GM15510 (cell line): Measurements from ENCODE around the gene PPP1R18.
A peak's percentile ranks its signal among the peaks of the same experiment; 100 is the strongest.

Experiments used
- POLR2A ChIP-seq: IDR thresholded peaks from 3 replicates; pipeline ENCODE4 v1.6.1; 2011; ENCODE audit warnings: borderline replicate concordance; ENCODE audit not compliant: insufficient read length; ENCODE audit errors: extremely low read depth

The PPP1R18 gene

DNA sequence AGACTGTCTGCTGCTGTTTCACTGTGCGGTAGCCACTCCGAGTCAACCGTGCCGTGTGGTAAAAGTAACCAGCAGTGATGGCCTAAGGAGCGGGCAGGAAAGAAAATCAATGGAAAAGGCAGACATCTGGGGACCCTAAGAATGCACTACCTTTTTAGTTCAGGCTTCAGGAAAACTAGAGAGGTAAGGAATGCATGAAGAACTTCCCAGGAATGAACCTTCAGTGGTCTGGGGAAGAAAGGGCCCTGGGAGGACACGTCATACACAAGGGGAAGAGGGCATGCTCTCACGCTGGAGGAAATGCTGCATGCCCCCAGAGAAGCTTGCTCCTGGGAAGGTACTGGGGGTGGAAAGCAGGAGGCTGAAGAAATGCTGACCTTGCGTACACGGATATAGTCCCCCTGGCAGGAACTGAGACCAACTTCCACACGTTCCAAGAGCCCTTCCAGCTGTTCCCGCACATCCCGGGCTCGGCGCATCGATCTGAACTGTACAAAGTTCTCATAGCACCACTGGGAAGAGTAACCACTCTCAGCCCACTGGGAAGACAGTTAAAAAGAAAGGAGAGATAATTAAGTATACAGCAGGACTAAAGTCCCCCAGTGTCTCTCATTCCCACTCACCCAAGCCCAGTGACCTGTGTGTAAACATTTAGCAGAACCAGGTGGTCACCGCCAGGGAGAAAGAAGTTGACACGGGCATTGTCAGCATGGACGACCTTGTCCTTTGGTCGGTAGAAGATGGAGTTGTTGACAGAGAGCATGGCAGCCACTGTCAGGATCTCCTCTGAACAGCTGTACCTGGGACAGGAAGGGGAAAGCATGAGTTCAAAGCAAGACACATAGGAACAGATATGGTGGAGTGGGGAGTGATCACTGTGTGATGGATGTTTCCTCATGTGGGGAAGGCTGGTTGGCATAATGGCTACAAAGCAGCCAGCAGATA lies 31.4 kb downstream of the PPP1R18 start:
- TF ChIP-seq POLR2A = no peak

DNA sequence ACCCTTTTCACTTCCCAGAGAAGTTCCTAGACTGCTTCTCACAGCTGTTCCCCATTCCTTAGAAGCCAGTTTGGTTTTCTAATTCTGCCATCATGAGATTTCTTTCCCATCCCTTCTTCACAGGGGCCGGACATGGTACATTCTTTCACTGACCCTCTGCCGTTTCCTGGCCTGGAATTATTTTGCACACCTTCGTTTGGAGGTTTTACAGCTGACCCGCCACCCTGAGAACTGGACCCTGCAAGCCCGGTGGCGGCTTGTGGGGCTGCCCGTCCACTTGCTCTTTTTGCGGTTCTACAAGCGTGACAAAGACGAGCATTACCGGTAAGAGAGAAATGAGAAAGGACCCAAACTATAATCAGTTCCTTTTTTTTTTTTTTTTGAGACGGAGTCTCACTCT lies 35.3 kb downstream of the PPP1R18 start:
- no peak for TF ChIP-seq POLR2A

DNA sequence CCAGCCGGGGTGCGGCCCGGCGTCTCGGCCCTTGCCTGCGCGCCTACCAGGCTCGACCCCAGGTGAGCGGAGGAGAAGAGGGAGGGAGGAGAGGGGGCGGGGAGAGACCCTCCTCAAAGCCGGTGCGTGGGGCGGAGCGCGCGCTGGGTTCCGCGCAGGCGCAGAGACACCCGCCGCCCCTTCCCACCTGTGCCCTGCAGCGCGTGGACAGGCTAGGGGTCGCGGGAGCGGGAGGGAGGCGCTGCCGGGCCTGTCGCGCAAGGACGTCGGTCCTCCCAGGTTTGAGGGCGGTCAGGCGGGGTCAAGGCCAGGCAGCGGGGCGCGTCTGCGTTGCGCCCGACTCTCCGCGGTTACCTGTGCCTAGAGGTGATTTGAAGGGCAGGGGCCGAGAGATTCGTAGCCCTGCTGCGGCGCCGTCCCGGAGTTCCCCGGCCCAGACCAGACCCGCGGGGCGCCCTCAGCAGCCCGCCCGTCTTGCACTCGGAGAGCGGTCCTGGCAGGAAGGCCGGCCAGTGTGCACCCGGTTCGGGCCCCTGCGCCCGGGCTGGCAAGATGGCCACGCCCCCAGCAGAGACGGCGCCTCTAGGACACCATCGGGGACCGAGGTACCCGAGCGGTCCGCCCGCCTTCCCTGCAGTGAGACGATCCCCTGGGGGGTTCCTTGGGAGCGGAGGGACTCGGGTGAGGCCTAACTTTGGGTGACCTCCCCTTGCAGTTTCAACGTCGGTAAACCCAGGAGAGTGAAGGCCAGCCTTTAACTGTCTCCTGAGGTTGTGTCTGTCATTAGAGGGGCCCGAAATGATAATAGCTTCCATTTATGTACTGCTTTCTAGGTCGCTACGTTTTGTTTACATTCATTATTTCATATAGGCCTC lies 39.0 kb downstream of the PPP1R18 start:
- peak; percentile 41 for TF ChIP-seq POLR2A

DNA sequence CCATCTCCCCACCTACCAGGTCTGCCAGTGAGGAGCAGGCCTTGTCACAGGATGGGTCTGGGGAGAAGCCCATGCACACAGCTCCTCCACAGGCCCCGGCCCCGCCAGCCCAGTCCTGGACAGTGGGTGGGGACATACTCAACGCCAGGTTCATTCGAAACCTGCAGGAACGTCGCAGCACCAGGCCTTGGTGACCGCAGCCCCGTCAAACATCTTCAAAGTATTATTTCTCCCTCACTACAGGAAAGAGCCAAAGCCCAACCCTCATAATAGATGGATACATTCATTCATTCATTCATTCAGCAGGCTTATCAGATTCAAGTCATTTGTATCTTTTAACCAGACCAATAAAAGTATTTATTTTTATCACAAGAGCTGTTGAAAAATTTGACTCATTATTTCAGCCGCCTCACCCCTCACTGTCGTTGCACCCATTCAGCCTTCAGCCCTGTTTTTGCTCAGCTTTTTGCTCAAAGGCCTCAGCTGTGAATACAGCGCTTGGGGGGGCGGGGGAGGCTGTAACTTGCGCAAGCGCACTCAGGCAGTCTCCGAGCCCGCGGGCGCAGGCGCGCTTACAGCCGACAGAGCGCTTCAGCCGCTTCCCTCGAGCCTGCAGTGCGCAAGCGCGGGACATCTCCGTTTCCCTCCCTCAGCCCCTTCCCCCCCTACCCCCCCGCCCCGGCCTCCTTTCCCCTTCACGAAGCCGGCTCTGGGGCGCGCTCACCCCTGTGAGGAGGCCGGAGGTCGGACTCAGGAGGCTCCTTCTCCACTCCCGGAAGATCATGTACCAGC lies 39.8 kb downstream of the PPP1R18 start, which contains the start of gene C6orf136:
Gene C6orf136, plus strand, starts transcription at position 684 of the 792 bp plus-strand sequence. Its CDS starts 99 bp downstream, at position 783.
- TF ChIP-seq POLR2A = peak; percentile 33

DNA sequence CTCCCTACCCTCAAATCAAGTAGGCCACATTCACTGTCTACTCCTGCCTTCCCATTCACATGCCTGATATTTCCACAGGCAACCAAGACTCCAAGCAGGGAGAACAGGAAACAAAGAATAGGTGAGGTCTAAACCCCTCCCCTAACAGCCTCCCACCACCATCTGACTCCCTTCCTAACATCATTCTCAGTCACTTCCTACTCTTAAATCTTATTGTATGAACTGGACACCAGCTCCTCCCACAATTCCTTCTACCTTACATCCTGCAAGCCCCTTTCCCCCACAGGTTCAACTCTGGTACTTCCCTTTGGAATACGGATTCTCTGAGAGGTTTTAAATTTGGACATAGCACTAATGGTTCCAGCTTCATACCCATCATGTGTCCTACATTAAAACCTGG lies 40.5 kb downstream of the PPP1R18 start:
- TF ChIP-seq POLR2A = no peak

DNA sequence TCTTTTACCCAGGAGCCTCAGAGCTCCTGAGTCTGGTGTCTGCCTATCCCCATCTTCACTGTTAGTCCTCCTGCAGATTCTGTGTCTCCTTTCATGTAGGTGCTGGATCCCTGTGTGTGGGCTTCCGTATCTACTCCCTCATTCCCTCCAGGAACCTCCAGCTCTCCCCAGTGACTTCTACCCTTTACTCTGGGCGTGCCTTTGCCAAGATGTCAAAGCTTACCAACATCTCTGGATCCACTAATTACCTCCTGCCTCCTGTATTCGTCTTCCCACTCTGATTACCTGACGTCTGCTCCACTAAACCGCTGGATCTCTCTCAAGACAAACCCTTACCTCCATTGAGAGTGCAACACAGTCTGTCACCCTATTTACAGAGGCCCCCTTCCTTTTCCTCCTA lies 41.7 kb downstream of the PPP1R18 start:
- no peak for TF ChIP-seq POLR2A

DNA sequence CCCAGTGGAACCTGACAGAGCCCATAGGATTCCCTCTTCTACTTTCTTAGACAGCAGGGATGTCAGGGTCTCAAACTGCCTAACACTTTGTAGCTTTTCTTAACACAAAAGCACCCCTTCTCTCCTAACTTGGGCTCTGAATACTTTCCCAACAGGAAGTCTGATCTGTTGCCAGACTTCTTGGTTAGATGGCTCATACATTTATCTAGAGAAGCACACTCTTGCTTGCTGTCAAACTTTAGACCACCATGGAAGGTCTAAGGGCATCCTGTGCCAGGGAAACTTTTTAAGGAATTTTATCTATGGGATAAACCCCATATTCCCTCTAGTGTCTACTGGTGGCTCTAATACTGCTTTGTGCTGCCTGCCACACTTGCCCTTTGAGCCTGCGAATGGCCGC lies 42.8 kb downstream of the PPP1R18 start:
- no peak for TF ChIP-seq POLR2A

DNA sequence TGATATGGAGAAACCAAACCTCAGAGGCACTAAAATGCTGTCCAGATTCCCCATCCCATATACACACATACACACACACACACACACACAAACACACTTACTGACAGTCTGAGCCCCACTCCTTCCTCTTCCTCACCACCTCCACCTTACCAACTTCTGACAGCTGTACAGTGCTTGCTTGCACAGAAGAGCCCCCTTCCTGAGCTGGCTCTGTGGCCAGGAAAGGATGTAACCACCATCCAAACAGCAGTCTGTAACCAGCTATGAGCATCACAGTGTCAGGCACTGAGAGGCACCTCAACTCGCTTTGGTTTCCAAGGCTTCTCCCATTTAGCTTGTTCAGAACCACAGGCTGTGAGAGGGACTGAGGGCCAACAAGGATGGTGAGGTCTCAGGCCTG lies 45.4 kb downstream of the PPP1R18 start:
- TF ChIP-seq POLR2A = no peak

DNA sequence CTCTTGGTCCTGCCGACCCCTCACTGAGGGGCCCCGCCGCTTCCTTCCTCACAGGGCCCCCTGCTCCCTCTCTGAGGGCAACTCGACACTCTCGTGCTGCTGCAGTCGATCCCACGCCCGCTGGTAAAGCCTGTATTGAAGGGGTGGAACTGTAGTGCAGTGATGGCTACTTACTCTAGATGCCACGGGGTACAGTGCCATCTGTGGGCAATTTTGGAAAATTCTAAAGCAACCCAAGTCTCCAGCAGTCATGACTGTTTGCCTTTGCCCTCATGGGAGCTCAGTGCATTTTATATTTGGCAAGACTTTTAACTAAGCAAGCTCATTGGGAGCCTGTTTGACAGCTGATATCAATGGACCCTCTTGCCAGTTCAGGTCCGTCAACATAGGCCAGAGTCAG lies 46.0 kb downstream of the PPP1R18 start:
- no peak for TF ChIP-seq POLR2A

DNA sequence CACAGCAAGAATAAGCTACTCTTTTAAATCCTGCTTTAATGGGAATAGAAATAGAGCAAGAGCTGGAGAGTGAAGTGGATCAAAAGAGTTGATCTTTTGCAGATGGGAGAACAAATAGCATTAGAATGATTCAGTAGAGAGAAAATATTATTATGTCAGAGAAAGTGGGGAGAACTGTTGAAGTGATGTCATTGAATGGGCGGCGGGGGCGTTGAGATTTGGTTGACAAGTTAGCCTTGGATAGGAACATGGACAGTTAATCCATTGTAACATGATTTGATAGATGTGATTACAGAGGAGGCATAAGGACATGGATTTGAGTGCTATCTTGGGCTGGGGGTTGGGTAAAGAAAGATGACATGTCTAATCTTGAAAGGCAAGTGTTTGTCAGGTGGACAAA lies 50.6 kb downstream of the PPP1R18 start:
- no peak for TF ChIP-seq POLR2A

DNA sequence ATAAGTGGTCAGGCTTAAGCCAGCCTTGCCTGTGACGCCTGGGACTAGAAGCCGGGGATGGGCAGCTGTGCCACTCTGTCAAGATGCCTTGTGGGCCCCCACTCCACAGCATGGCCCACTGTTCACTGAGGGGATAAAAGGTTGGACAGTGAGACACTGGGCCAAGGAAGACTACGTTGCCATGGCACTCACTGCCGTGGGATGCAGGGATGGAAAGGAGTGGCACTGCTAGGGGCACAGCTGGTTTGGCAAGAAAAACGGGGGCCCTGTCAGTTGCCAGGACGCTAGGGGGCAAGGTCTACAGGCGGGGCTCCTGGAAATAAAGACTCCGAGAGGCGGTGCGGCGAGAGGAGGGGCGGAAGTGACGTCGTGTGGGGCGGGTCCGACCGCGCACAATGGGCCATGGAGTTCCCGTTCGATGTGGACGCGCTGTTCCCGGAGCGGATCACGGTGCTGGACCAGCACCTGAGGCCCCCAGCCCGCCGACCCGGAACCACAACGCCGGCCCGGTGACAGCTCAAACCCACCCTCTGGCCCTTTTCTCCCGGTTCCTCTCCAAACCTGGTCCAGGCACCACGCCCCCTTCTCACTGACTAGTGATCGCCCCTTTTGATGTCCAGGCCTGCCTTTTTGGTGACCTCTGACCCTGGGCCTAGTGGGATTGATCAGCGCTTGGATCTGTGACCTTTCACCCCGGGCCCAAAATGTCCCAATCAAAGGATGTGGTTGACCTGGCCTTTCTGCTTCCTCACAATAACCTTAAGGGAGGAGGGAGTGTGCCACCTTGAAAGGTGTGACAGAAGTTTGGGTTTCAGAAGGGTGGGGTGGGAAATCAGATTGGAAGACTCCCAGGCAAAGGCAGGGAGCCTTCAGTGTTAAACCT lies 59.7 kb downstream of the PPP1R18 start, which contains the start of gene ATAT1:
Gene ATAT1, plus strand, starts transcription at position 391 of the 883 bp plus-strand sequence.
- peak; percentile 76 for TF ChIP-seq POLR2A
